Measurements from ENCODE around the gene TMEM129.

GRCh38 chr4:1730532-1731135, 9.5 kb upstream of the TMEM129 start:
- TF ChIP-seq, protein P1, sequence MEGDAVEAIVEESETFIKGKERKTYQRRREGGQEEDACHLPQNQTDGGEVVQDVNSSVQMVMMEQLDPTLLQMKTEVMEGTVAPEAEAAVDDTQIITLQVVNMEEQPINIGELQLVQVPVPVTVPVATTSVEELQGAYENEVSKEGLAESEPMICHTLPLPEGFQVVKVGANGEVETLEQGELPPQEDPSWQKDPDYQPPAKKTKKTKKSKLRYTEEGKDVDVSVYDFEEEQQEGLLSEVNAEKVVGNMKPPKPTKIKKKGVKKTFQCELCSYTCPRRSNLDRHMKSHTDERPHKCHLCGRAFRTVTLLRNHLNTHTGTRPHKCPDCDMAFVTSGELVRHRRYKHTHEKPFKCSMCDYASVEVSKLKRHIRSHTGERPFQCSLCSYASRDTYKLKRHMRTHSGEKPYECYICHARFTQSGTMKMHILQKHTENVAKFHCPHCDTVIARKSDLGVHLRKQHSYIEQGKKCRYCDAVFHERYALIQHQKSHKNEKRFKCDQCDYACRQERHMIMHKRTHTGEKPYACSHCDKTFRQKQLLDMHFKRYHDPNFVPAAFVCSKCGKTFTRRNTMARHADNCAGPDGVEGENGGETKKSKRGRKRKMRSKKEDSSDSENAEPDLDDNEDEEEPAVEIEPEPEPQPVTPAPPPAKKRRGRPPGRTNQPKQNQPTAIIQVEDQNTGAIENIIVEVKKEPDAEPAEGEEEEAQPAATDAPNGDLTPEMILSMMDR (IDR thresholded peaks at IDR 0.05; ENCODE audit: low read length) = no peak
- TF ChIP-seq EZH2phosphoT487 (IDR thresholded peaks at IDR 0.05; ENCODE audit: low read length) = no peak
